Measurements from ENCODE around the gene MICOS13. TPM values are rescaled to one million over a fixed set of nuclear protein-coding genes. Genes with fewer than 3 reads are reported as not detected.

MICOS13 gene, protein sequence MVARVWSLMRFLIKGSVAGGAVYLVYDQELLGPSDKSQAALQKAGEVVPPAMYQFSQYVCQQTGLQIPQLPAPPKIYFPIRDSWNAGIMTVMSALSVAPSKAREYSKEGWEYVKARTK
- total RNA-seq = 10 to 100 TPM; 43.5 to 48.2 TPM

DNA sequence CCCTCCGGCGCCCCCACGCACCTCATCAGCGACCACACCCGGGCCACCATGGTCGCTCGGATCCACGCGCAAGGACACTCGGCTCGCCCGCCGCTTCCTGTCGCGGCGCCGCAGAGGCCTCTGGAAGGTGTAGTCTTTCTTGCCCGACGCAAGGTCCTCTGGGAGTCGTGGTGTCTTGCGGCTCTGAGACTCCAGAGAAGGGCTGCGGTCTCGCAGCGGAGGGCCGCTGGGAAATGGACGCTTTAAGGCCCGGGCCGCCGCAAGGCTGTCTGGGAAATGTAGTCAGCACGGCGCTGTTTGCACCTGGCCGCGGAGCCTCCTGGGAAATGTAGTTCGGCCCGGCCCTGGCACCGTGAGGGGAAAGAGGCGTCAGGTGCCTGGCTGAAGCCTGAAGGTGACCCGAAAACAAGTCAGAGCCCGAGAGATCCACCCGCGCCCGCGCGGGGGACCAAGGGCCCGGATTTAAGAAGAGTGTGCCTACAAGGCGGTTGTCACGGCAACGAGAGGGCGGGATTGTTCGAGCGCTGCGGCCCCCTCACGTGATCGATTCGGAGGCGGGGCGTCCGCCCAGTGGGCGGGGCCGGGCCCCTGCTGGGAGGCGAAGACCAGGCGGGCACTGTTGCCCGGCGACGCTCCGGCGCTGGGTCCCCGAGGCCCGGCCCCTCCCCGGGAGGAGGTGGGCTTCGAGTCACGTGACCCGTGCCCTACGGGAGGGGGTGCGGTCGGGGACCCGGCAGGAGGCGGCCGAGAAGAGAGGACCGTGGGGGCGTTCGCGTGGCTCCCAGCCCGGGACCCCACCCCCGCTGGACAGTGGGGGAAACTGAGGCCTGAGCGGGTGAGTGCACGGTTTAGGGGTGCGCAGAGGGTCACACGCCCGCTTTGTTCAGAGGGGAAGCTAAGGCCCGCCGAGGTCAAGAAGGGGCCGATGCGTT, at the start of gene MICOS13, which contains the start of gene HSD11B1L:
Gene MICOS13 (minus strand): TSS at position 80 of the 932 bp plus-strand sequence. CDS start 30 bp downstream, at position 50.
Gene HSD11B1L (plus strand): TSS at position 591 of the 932 bp plus-strand sequence. CDS start 3,806 bp downstream, outside the sequence.
- peaks cover 21% of the 10 kb centered on the region for H3K4me1 Mint-ChIP-seq
- no peaks in the 10 kb centered on the region for H3K9me3 Mint-ChIP-seq

DNA sequence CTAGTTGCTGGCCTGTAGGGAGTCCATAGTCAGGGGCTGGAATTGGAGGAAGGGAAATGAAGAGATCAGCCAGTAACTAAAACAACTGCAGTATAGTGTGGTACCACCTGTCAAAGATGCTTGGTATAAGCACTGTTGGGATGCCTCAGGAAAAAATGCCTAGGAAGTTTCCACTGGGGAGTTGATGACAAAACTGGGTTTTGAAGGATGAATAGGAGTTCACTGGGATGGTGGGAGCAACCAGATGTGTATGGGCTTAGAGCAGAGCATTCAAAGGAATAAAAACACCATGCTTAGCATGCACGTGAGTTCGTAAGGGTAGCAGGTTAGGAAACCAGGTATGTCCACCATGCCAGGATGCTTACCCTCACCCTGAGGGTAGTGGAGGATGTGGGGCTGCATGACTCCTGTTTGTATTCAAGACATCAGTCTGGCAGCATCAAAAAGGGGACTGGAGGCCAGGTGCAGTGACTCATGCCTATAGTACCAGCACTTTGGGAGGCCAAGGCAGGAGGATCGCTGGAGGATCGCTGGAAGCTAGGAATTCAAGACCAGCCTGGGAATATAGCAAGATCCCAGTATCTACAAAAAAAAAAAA, 47.2 kb upstream of the MICOS13 start:
- no peak for DNase-seq
- CTCF ChIA-PET = no interaction called here
- POLR2A ChIA-PET = interaction anchor here (0.7 kb wide), 1 partner anchor 507 kb away, joined by 7 read pairs; no protein-coding TSS in a partner anchor
- no peaks in the 10 kb centered on the region for H3K36me3 Mint-ChIP-seq (ENCODE audit: low read depth)
- no peak overlapping the region for H3K27ac Mint-ChIP-seq
- no peak overlapping the region for H3K4me3 Mint-ChIP-seq
- H3K27me3 Mint-ChIP-seq = peaks cover 1% of the 10 kb centered on the region
- no peaks in the 10 kb centered on the region for H3K4me1 Mint-ChIP-seq
- no peaks in the 10 kb centered on the region for H3K9me3 Mint-ChIP-seq

More for the DNA sequence above, at the start of gene MICOS13, which contains the start of gene HSD11B1L:
- H3K27me3 Mint-ChIP-seq = no peaks in the 10 kb centered on the region
- ChIA-PET POLR2A (no interaction called here), CTCF (no interaction called here)
- DNase-seq = peak; percentile 99
- H3K36me3 Mint-ChIP-seq (ENCODE audit: low read depth) = no peaks in the 10 kb centered on the region
- peak within 1 kb of the TSS; percentile 95 for H3K4me3 Mint-ChIP-seq
- H3K27ac Mint-ChIP-seq = peak within 1 kb of the TSS; percentile 91

DNA sequence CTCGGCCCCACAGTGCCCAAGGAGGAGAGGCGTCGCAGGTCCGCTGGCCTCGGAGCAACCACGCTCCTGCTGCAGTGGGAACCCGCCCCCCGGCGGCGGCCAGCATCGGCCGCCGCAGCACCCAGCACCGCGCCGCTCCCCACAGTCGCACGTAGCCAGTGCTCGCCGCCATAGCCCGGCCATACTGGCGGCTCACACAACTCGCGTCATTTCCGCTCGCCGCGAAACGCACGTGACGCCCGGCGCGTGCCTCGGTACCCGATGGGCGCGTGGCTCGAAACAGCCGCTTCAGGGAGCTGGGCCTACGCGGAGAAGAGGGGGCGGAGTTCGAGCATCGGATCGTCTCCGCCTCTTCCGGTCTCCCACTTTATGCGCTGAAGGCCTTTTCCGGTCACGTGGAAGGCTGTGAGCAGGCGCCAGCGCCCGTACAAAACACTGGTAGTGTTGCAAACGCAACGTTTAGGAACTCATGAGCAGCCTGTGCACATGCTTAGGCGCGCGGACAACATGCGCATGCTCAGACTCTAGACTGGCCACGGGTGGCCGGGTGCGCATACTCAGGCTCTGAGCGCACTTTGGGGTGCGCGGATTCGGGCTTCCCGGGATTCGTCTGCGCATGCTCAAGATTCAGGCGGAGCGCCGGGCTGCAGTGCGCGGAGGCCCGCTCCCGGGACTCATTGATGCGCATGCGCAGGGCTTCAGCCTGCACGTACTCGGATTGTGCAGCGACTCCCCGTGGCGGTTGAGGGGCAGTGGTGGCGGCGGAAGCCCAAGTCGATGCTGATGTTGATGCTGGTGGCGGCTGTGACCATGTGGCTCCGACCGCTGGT, 39.9 kb upstream of the MICOS13 start, which contains the start of the genes CATSPERD and LONP1:
Gene CATSPERD (plus strand): TSS at position 677 of the 830 bp plus-strand sequence. CDS start 101 bp downstream, at position 778.
Gene LONP1 (minus strand): TSS at position 186 of the 830 bp plus-strand sequence. CDS start 14 bp downstream, at position 172.
- ChIA-PET CTCF (interaction anchor here (0.6 to 3.2 kb wide), 20 partner anchors 8 to 577 kb away, joined by 3 to 17 read pairs (median 4); partner anchors contain the start of genes RPL36, SAFB and SAFB2), POLR2A (interaction anchor here (0.6 to 1.3 kb wide), 3 partner anchors 29 to 1895 kb away, joined by 4 to 5 read pairs (median 5); no protein-coding TSS in a partner anchor)
- Mint-ChIP-seq H3K27me3 (no peaks in the 10 kb centered on the region), H3K9me3 (no peaks in the 10 kb centered on the region), H3K36me3 (ENCODE audit: low read depth) (peaks cover 14% of the 10 kb centered on the region), H3K27ac (peak within 1 kb of the TSS; percentile 97), H3K4me3 (peak within 1 kb of the TSS; percentile 96), H3K4me1 (peaks cover 33% of the 10 kb centered on the region)
- DNase-seq = peak; percentile 99

DNA sequence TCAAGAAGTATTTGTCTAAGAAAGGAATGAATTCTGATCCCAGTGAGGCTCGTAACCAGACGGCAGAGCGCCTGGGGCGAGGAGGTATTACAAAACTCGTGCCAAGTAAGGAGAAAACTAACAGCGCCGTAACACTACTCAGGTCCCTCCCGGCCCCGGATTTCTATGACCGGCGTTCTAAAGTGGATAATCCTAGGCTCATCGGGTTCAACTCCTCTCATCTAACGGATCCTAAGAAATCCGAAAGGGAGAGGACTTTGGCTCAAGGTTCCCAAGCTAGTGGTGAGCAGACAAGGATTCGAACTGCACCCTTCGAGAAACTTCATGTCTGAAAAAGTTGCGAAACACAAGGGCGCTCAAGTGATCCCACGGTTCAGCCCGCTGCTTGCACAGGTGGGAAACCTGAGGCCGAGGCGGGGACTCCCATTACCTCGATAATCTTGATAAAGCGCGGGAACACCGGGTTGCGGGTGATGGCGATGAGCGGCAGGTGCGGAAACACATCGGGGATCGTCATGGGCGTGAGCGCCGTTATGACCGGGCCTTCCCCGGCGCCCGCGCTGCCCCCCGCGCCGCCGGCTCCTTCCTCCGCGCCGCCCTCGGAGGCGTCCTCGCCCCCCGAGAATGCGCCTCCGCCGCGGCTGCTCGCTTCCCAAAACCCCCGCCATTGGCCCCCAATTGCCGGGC, 39.1 kb upstream of the MICOS13 start:
- peaks cover 14% of the 10 kb centered on the region for H3K36me3 Mint-ChIP-seq (ENCODE audit: low read depth)
- ChIA-PET POLR2A (interaction anchor here (0.6 kb wide), 1 partner anchor 30 kb away, joined by 4 read pairs; no protein-coding TSS in a partner anchor), CTCF (interaction anchor here (0.6 to 3.2 kb wide), 11 partner anchors 11 to 93 kb away, joined by 3 to 17 read pairs (median 5); partner anchors contain the start of gene RPL36)
- peaks cover 33% of the 10 kb centered on the region for H3K4me1 Mint-ChIP-seq
- peak; percentile 39 for DNase-seq
- H3K4me3 Mint-ChIP-seq = peak overlapping the region; percentile 96
- peak overlapping the region; percentile 97 for H3K27ac Mint-ChIP-seq
- H3K27me3 Mint-ChIP-seq = no peaks in the 10 kb centered on the region
- H3K9me3 Mint-ChIP-seq = no peaks in the 10 kb centered on the region

DNA sequence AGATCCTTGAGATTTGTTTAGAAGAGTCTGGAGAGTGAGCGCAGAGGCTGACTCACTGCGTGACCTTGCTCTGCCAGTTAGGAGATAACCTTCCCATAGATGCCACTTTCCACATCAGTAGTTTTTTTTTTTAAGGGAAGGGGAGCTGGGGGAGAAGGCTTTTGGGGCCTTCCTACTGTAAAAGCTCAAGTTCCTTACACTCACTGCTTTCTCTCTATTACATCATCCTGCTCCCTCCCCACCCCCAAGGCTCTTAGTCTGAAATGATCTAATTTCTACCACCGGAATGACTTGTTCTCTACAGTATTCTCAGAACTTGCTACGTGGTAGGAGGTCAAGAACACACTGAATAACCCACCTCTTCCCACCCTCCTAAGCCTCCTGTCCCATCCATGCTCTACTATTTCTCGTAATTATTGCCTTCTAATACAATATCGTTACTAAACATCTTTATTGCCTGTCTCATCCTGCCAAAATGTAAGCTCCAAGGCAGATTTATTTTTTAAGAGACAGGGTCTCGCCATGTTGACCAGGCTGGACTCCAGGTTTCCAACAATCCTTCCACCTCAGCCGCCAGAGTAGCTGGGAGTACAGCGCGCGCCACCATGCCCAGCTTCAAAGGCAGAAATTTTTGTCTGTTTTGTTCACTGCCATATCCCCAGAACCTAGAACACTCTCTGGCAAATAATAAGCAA, 38.4 kb upstream of the MICOS13 start:
- H3K27ac Mint-ChIP-seq = peak overlapping the region; percentile 97
- peaks cover 36% of the 10 kb centered on the region for H3K4me1 Mint-ChIP-seq
- ChIA-PET CTCF (interaction anchor here (0.6 to 3.2 kb wide), 6 partner anchors 10 to 85 kb away, joined by 3 to 17 read pairs (median 6); partner anchors contain the start of gene RPL36), POLR2A (interaction anchor here (0.5 kb wide), 1 partner anchor 18 kb away, joined by 3 read pairs; no protein-coding TSS in a partner anchor)
- peak overlapping the region; percentile 96 for H3K4me3 Mint-ChIP-seq
- H3K36me3 Mint-ChIP-seq (ENCODE audit: low read depth) = peaks cover 18% of the 10 kb centered on the region
- no peaks in the 10 kb centered on the region for H3K27me3 Mint-ChIP-seq
- peak; percentile 56 for DNase-seq
- H3K9me3 Mint-ChIP-seq = no peaks in the 10 kb centered on the region

DNA sequence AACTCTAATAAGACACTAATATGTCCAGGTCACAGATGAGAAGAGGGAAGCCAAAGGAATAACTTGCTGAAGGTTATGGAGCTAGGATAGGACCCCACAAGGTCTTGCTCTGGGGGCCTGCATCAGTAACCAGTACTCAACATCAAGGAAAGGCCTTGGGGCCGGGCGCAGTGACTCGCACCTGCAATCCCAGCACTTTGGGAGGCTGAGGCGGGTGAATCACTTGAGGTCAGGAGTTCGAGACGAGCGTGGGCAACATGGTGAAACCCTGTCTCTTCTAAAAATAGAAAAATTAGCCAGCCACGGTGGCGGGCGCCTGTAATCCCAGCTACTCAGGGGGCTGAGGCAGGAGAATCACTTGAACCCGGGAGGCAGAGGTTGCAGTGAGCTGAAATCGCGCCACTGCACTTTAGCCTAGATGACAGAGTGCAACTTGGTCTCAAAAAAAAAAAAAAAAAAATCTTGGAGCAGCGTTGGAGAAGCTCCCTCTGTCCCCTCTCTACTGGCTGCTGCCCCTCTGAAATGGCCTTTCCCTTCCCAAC, 37.8 kb upstream of the MICOS13 start:
- DNase-seq = no peak
- ChIA-PET CTCF (interaction anchor here (0.5 to 3.2 kb wide), 6 partner anchors 10 to 86 kb away, joined by 3 to 17 read pairs (median 6); partner anchors contain the start of gene RPL36), POLR2A (no interaction called here)
- peak overlapping the region; percentile 96 for H3K4me3 Mint-ChIP-seq
- peaks cover 20% of the 10 kb centered on the region for H3K36me3 Mint-ChIP-seq (ENCODE audit: low read depth)
- peaks cover 36% of the 10 kb centered on the region for H3K4me1 Mint-ChIP-seq
- peak overlapping the region; percentile 97 for H3K27ac Mint-ChIP-seq
- H3K9me3 Mint-ChIP-seq = no peaks in the 10 kb centered on the region
- H3K27me3 Mint-ChIP-seq = no peaks in the 10 kb centered on the region

DNA sequence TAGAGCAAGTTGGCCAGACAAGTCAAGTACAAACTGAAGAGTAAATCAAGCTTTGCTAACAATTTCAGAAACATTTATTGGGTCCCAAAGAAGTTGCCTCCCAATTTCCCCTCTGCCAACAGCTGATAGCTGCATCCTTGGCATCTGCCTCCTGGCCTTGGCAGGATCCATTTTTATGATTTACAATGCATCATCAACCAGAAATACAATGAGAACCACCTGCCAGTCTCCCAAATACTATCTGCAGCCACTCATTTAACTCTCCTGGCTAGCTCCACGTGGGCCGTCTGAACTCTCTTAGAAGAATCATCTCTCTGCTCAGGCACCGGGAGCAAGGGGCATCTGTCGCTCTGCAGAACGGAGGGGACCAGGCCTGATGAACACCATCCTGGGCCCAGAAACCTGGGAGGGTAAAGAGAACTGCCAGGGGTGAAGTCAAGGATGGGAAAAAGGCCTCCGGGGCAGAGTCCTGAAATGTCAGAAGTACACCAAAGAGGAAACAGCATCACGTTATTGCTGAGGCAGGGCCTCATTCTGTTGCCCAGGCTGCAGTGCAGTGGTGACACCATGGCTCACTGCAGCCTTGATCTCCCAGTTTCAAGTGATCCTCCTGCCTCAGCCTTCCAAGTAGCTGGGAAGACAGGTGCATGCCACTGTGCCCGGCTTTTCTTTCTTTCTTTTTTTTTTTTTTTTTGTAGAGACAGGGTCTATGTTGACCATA, 37.1 kb upstream of the MICOS13 start:
- CTCF ChIA-PET = interaction anchor here (0.5 to 2.4 kb wide), 5 partner anchors 26 to 779 kb away, joined by 3 to 6 read pairs (median 4); partner anchors contain the start of gene RPL36
- POLR2A ChIA-PET = no interaction called here
- DNase-seq = no peak
- Mint-ChIP-seq H3K27ac (peak overlapping the region; percentile 66), H3K36me3 (ENCODE audit: low read depth) (peaks cover 20% of the 10 kb centered on the region), H3K4me3 (peak overlapping the region; percentile 96), H3K9me3 (no peaks in the 10 kb centered on the region), H3K4me1 (peaks cover 36% of the 10 kb centered on the region), H3K27me3 (no peaks in the 10 kb centered on the region)

DNA sequence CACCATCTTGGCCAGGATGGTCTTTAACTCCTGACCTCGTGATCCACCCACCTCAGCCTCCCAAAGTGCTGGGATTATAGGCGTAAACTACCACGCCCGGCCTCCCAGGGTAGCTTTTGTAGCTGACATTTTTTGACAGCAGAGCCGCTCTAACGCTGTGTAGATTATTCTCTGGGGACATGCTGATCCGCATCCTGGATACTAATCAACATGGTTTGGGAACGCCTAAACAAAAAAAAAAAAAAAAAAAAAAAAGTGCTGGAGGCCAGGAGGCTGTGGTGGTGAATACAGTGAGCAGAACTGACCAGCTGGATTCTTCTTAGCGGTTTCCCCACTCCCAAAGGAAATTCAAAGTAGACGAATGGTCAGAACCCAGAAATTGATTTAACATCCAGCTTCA, 34.5 kb upstream of the MICOS13 start:
- Mint-ChIP-seq H3K4me1 (peaks cover 28% of the 10 kb centered on the region), H3K27me3 (no peaks in the 10 kb centered on the region), H3K9me3 (no peaks in the 10 kb centered on the region), H3K4me3 (no peak overlapping the region), H3K27ac (no peak overlapping the region), H3K36me3 (ENCODE audit: low read depth) (peaks cover 27% of the 10 kb centered on the region)
- POLR2A ChIA-PET = no interaction called here
- CTCF ChIA-PET = interaction anchor here (0.8 to 1.6 kb wide), 2 partner anchors 24 to 28 kb away, joined by 3 to 10 read pairs; no protein-coding TSS in a partner anchor
- no peak for DNase-seq

DNA sequence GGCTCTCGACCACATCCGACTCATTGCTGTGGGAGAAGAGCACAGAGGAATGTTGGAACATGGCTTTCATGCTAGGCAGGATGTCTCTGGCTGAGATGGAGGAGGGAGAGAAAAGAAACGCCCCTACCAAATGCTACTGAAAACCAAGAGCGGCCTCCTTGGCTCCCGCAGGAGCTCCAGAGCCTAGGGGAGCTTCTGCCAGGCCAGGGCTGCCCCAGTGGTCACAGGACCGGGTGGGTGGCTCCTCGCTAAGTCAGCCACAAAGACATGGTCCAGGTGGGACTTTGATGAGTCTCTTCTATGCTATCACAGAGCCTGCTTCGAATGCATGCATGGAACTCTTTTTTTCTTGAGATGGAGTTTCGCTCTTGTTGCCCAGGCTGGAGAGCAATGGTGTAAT, 32.9 kb upstream of the MICOS13 start:
- CTCF ChIA-PET = interaction anchor here (1.2 to 2.9 kb wide), 4 partner anchors 7 to 91 kb away, joined by 3 to 16 read pairs (median 7); partner anchors contain the start of genes CATSPERD and RPL36
- Mint-ChIP-seq H3K27ac (no peak overlapping the region), H3K36me3 (ENCODE audit: low read depth) (peaks cover 19% of the 10 kb centered on the region), H3K9me3 (no peaks in the 10 kb centered on the region), H3K27me3 (no peaks in the 10 kb centered on the region), H3K4me3 (no peak overlapping the region), H3K4me1 (peaks cover 19% of the 10 kb centered on the region)
- DNase-seq = no peak
- POLR2A ChIA-PET = no interaction called here

DNA sequence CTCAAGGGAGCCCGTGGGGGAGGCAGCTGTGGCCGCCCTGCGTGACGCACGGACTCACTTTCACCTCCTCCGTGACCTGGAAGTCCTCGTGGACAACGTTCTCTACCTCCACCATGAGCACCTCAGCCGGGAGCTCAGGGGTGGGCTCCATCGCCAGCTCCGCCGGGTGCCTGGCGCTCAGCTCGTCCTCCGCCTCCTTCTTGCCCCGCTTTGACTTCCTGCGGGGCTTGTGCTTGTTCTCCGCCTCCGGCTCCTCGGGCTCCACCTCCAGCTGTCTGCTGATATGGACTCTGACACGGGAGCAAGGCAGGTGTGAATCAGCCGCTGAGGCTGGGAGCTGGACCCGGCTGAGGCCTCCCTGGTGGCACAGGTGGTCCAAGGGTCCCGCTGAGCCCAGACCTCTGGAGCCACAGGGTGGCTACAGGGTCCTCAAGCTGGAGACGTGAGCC, 31.4 kb upstream of the MICOS13 start:
- no peak overlapping the region for H3K4me3 Mint-ChIP-seq
- peaks cover 8% of the 10 kb centered on the region for H3K4me1 Mint-ChIP-seq
- H3K27ac Mint-ChIP-seq = no peak overlapping the region
- DNase-seq = no peak
- CTCF ChIA-PET = interaction anchor here (0.8 to 2.9 kb wide), 4 partner anchors 9 to 24 kb away, joined by 3 to 16 read pairs (median 3); partner anchors contain the start of genes CATSPERD and RPL36
- H3K9me3 Mint-ChIP-seq = no peaks in the 10 kb centered on the region
- POLR2A ChIA-PET = interaction anchor here (0.5 kb wide), 1 partner anchor 47 kb away, joined by 3 read pairs; no protein-coding TSS in a partner anchor
- peaks cover 25% of the 10 kb centered on the region for H3K36me3 Mint-ChIP-seq (ENCODE audit: low read depth)
- no peaks in the 10 kb centered on the region for H3K27me3 Mint-ChIP-seq
